Measurements from ENCODE around the gene RBX1. TPM values are rescaled to one million over a fixed set of nuclear protein-coding genes. Genes with fewer than 3 reads are reported as not detected.

The RBX1 gene
- polyA plus RNA-seq, 1 donor from 2014 or later: 181 TPM

- no peaks in the 10 kb centered on the region for H3K9me3 ChIP-seq (ENCODE audit: low read length)
Measured at GRCh38 chr22:40972587-40972986, 21.4 kb downstream of the RBX1 start.

GRCh38 chr22:40973144-40973543 lies 22.0 kb downstream of the RBX1 start:
- TF ChIP-seq MXI1 (conservative IDR thresholded peaks at IDR 0.05; ENCODE audit: poor library complexity, severe bottlenecking): no peak
- no peak for TF ChIP-seq CTCF (IDR thresholded peaks at IDR 0.05; ENCODE audit: poor library complexity, severe bottlenecking)
- TF ChIP-seq RAD21 (conservative IDR thresholded peaks at IDR 0.05): no peak
- TF ChIP-seq POLR2AphosphoS5 (IDR thresholded peaks at IDR 0.05): no peak
- no peak for TF ChIP-seq SMC3 (conservative IDR thresholded peaks at IDR 0.05; ENCODE audit: poor library complexity)
- no peak for TF ChIP-seq TAF1 (IDR thresholded peaks at IDR 0.05; ENCODE audit: low read depth)
- no peak for TF ChIP-seq EZH2 (IDR thresholded peaks at IDR 0.05; ENCODE audit: borderline replicate concordance, insufficient read depth, low read length, poor library complexity, severe bottlenecking)
- TF ChIP-seq, protein P1, sequence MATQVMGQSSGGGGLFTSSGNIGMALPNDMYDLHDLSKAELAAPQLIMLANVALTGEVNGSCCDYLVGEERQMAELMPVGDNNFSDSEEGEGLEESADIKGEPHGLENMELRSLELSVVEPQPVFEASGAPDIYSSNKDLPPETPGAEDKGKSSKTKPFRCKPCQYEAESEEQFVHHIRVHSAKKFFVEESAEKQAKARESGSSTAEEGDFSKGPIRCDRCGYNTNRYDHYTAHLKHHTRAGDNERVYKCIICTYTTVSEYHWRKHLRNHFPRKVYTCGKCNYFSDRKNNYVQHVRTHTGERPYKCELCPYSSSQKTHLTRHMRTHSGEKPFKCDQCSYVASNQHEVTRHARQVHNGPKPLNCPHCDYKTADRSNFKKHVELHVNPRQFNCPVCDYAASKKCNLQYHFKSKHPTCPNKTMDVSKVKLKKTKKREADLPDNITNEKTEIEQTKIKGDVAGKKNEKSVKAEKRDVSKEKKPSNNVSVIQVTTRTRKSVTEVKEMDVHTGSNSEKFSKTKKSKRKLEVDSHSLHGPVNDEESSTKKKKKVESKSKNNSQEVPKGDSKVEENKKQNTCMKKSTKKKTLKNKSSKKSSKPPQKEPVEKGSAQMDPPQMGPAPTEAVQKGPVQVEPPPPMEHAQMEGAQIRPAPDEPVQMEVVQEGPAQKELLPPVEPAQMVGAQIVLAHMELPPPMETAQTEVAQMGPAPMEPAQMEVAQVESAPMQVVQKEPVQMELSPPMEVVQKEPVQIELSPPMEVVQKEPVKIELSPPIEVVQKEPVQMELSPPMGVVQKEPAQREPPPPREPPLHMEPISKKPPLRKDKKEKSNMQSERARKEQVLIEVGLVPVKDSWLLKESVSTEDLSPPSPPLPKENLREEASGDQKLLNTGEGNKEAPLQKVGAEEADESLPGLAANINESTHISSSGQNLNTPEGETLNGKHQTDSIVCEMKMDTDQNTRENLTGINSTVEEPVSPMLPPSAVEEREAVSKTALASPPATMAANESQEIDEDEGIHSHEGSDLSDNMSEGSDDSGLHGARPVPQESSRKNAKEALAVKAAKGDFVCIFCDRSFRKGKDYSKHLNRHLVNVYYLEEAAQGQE (IDR thresholded peaks at IDR 0.05; ENCODE audit: borderline replicate concordance): no peak
- H3K79me2 ChIP-seq (replicated peaks; ENCODE audit: insufficient read depth, low read length): no peaks in the 10 kb centered on the region
- H3F3A ChIP-seq (ENCODE audit: insufficient read depth, low read length, poor library complexity, severe bottlenecking): no peaks in the 10 kb centered on the region
- H3K9me2 ChIP-seq (ENCODE audit: insufficient read depth, low read length): no peaks in the 10 kb centered on the region
- H4K20me1 ChIP-seq (ENCODE audit: insufficient read depth): no peaks in the 10 kb centered on the region
- no peaks in the 10 kb centered on the region for H3K9me3 ChIP-seq (ENCODE audit: low read length)
- H3K4me3 ChIP-seq (ENCODE audit: low read length): no peak overlapping the region
- H3K4me2 ChIP-seq (ENCODE audit: low read length): no peak overlapping the region
- no peak overlapping the region for H3K27ac ChIP-seq (ENCODE audit: low read length)
- H3K9ac ChIP-seq (ENCODE audit: low read length): no peak overlapping the region
- no peaks in the 10 kb centered on the region for H3K36me3 ChIP-seq (ENCODE audit: insufficient read depth, low read length)
- no peaks in the 10 kb centered on the region for H3K27me3 ChIP-seq (ENCODE audit: insufficient read depth, low read depth, low read length)
- no peak overlapping the region for H2AFZ ChIP-seq (ENCODE audit: low read depth, low read length)

More at GRCh38 chr22:40972587-40972986, 21.4 kb downstream of the RBX1 start:
- H4K20me1 ChIP-seq (ENCODE audit: insufficient read depth): no peaks in the 10 kb centered on the region
- no peaks in the 10 kb centered on the region for H3F3A ChIP-seq (ENCODE audit: insufficient read depth, low read length, poor library complexity, severe bottlenecking)
- no peaks in the 10 kb centered on the region for H3K79me2 ChIP-seq (replicated peaks; ENCODE audit: insufficient read depth, low read length)
- no peak overlapping the region for H3K9ac ChIP-seq (ENCODE audit: low read length)
- H3K9me2 ChIP-seq (ENCODE audit: insufficient read depth, low read length): no peaks in the 10 kb centered on the region
- H3K4me2 ChIP-seq (ENCODE audit: low read length): no peak overlapping the region
- no peak overlapping the region for H2AFZ ChIP-seq (ENCODE audit: low read depth, low read length)
- H3K27me3 ChIP-seq (ENCODE audit: insufficient read depth, low read depth, low read length): no peaks in the 10 kb centered on the region
- H3K27ac ChIP-seq (ENCODE audit: low read length): no peak overlapping the region
- TF ChIP-seq CTCF (IDR thresholded peaks at IDR 0.05; ENCODE audit: poor library complexity, severe bottlenecking) (no peak), TAF1 (IDR thresholded peaks at IDR 0.05; ENCODE audit: low read depth) (no peak), MXI1 (conservative IDR thresholded peaks at IDR 0.05; ENCODE audit: poor library complexity, severe bottlenecking) (no peak)
- H3K36me3 ChIP-seq (ENCODE audit: insufficient read depth, low read length): no peaks in the 10 kb centered on the region
- no peak overlapping the region for H3K4me3 ChIP-seq (ENCODE audit: low read length)
